ENCODE measurements around the gene CD81.

GRCh38 chr11:2346586-2347307 is 30.4 kb upstream of the CD81 start:
- no peak for TF ChIP-seq TOX (CRISPR knock-in tag; IDR thresholded peaks at IDR 0.05; ENCODE audit: borderline replicate concordance)
- TF ChIP-seq, protein P1, sequence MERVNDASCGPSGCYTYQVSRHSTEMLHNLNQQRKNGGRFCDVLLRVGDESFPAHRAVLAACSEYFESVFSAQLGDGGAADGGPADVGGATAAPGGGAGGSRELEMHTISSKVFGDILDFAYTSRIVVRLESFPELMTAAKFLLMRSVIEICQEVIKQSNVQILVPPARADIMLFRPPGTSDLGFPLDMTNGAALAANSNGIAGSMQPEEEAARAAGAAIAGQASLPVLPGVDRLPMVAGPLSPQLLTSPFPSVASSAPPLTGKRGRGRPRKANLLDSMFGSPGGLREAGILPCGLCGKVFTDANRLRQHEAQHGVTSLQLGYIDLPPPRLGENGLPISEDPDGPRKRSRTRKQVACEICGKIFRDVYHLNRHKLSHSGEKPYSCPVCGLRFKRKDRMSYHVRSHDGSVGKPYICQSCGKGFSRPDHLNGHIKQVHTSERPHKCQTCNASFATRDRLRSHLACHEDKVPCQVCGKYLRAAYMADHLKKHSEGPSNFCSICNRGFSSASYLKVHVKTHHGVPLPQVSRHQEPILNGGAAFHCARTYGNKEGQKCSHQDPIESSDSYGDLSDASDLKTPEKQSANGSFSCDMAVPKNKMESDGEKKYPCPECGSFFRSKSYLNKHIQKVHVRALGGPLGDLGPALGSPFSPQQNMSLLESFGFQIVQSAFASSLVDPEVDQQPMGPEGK (CRISPR knock-in tag; IDR thresholded peaks at IDR 0.05; ENCODE audit: borderline replicate concordance): no peak
- TF ChIP-seq ZFP30 (CRISPR knock-in tag; IDR thresholded peaks at IDR 0.05): no peak
- no peak for TF ChIP-seq POU6F1 (CRISPR knock-in tag; IDR thresholded peaks at IDR 0.05; ENCODE audit: borderline replicate concordance, low read depth)
- no peak for TF ChIP-seq CSRNP3 (CRISPR knock-in tag; IDR thresholded peaks at IDR 0.05)
